Suprapubic skin (tissue), 4 donors: Measurements from ENCODE around the gene CARM1. TPM values are rescaled to one million over a fixed set of nuclear protein-coding genes. Genes with fewer than 3 reads are reported as not detected.
"Not testable (repeated sequence)": the region's sequence is repeated elsewhere in the genome, so short reads cannot be mapped to it uniquely, and the experiment has no call there.

Experiments used
- DNase-seq, 2 donors: peaks; one replicate each; pipeline ENCODE4 v3.0.0-alpha.2; 2019; ENCODE audit warnings: low spot score in 2 of 2
- H3K27ac ChIP-seq: fragments of 200-600 bp; sonication (generic); one replicate; pipeline ENCODE4 v1.5.1; 2019
- H3K27me3 ChIP-seq: fragments of 200-600 bp; sonication (generic); one replicate; pipeline ENCODE4 v1.5.1; 2019
- H3K36me3 ChIP-seq: fragments of 200-600 bp; sonication (generic); one replicate; pipeline ENCODE4 v1.5.1; 2019
- H3K4me1 ChIP-seq: fragments of 200-600 bp; sonication (generic); one replicate; pipeline ENCODE4 v1.5.1; 2019
- H3K4me3 ChIP-seq: fragments of 200-600 bp; sonication (generic); one replicate; pipeline ENCODE4 v1.5.1; 2019; ENCODE audit warnings: mild to moderate bottlenecking
- H3K9me3 ChIP-seq: fragments of 200-600 bp; sonication (generic); one replicate; pipeline ENCODE4 v1.5.1; 2019
- CTCF ChIP-seq, 2 donors: fragments of 200-600 bp in 1 of 2; fragments of 450-650 bp in 1 of 2; sonication (generic) in 1 of 2; IDR thresholded peaks; one replicate each; pipeline ENCODE4 v1.5.1; 2016 to 2019; ENCODE audit warnings: antibody characterized with exemption in 2 of 2, mild to moderate bottlenecking in 1 of 2, moderate library complexity in 1 of 2
- EP300 ChIP-seq: sonication (generic); formaldehyde crosslinking; IDR thresholded peaks from one replicate; pipeline ENCODE4 v1.6.1; 2017; ENCODE audit warnings: antibody characterized with exemption
- POLR2A ChIP-seq, 2 donors: fragments of 450-650 bp; IDR thresholded peaks; one replicate each; pipeline ENCODE4 v1.6.1; 2017; ENCODE audit warnings: antibody characterized with exemption in 2 of 2, mild to moderate bottlenecking in 2 of 2, moderate library complexity in 2 of 2
- POLR2AphosphoS5 ChIP-seq, 3 donors: sonication (generic); formaldehyde crosslinking; IDR thresholded peaks; one replicate each; pipeline ENCODE4 v1.6.1; 2017; ENCODE audit warnings: antibody characterized with exemption in 3 of 3
- WGBS: methylation state at CpG from one replicate; pipeline ENCODE4 v1.1.5; 2018; 5-methylcytosine and 5-hydroxymethylcytosine counted together
- total RNA-seq, 4 donors: library from RNA; depleted of rRNA; stranded (reverse); fragments of >200 nt; gene quantifications; one replicate each; pipeline ENCODE4 v1.1.0, GENCODE V29; 2016

CARM1 gene
- total RNA-seq, 4 donors from 2014 or later: 19.8 to 26.6 (median 23.2) TPM

DNA sequence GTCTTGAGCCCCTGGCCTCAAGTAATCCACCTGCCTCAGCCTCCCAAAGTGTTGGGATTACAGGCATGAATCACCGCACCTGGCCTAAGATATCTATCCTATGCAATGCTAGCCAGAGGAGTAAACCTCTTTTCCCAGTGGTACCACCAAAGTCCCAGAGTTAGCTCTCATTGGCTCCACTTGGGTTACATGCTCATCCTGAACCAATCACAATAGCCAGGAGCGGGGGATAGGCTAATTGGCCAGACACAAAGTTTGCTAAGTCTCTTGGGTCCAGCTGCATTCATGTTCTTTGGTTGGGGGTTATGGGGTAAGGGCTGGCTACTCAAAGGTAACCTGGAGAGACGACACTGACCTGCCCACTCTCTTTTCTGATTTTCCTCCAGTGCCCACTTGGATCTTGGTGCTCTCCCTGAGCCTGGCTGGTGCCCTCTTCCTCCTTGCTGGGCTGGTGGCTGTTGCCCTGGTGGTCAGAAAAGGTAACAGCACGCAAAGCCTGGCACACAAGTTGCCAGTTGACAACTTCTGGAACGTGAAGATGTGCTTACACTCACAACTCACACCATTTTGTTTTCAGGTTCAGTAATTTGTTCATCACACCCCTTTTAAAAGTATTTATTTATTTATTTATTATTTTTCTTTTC lies 15.4 kb upstream of the CARM1 start:
- no peak overlapping the region for H3K27ac ChIP-seq
- TF ChIP-seq CTCF (IDR thresholded peaks at IDR 0.05) (peak in 1 of 2 donors; percentile 60), POLR2A (IDR thresholded peaks at IDR 0.05) (no peak), EP300 (no peak), POLR2AphosphoS5 (IDR thresholded peaks at IDR 0.05) (no peak)
- no peak overlapping the region for H3K4me3 ChIP-seq
- DNase-seq: no peak
- H3K4me1 ChIP-seq: no peaks in the 10 kb centered on the region
- no peaks in the 10 kb centered on the region for H3K9me3 ChIP-seq
- H3K27me3 ChIP-seq: no peaks in the 10 kb centered on the region
- H3K36me3 ChIP-seq: no peaks in the 10 kb centered on the region
- 85% methylated on average over 5 of the region's 5 CpGs for WGBS

DNA sequence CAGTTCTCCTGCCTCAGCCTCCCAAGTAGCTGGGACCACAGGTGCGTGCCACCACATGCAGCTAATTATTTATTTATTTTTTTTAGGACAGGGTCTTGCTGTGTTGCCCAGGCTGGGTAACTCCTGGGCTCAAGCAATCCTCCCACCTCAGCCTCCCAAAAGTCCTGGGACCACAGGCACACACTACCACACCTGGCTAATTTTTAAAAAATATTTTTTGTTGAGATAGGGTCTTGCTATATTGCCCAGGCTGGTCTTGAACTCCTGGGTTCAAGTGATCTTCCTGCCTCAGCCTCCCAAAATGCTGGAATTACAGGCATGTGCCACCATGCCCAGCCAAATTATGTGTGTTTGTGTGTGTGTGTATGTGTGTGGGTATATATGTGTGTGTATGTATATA lies 14.5 kb upstream of the CARM1 start:
- WGBS: 93% methylated on average over 1 of the region's 1 CpG
- H3K27me3 ChIP-seq, H3K4me3 ChIP-seq, H3K27ac ChIP-seq, H3K36me3 ChIP-seq, DNase-seq, H3K4me1 ChIP-seq, H3K9me3 ChIP-seq: not testable (repeated sequence)

DNA sequence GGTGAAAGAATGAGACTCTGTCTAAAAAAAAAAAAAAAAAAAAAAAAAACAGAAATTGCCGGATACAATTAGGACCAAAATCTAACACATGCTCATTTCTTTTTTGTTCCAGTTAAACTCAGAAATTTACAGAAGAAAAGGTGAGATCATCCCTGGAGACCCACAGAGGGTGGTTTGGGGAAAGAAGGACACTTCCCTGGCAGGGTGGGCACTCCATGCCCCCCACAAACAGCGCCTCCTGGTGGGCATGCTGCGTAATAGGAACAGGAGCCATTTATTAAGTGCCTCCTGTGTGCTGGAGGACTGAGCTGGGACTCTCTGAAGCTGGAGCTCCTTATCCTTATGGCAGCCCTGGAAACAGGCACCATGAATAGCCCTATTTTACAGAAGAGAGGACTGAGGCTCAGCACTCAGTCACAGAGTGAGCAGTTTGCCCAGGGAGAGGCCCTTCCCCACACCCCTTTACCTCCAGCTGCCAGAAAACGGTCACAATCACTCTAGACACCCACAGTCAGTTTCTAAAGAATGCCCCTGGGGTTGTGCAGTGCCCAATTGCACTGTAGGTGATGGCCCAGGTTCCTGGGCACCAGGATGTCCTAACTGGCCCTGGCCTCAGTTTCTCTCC lies 13.0 kb upstream of the CARM1 start:
- no peaks in the 10 kb centered on the region for H3K27me3 ChIP-seq
- TF ChIP-seq EP300 (no peak), CTCF (IDR thresholded peaks at IDR 0.05) (peak in 1 of 2 donors; percentile 24)
- no peaks in the 10 kb centered on the region for H3K9me3 ChIP-seq
- H3K27ac ChIP-seq: no peak overlapping the region
- no peak overlapping the region for H3K4me3 ChIP-seq
- H3K4me1 ChIP-seq: no peaks in the 10 kb centered on the region
- 42% methylated on average over 4 of the region's 4 CpGs for WGBS
- DNase-seq: no peak
- no peaks in the 10 kb centered on the region for H3K36me3 ChIP-seq

GRCh38 chr19:10861103-10861651 lies 10.2 kb upstream of the CARM1 start:
- no peak for DNase-seq
- no peaks in the 10 kb centered on the region for H3K27me3 ChIP-seq
- H3K4me3 ChIP-seq: no peak overlapping the region
- no peaks in the 10 kb centered on the region for H3K36me3 ChIP-seq
- no peak overlapping the region for H3K27ac ChIP-seq
- peak in 1 of 2 donors; percentile 53 for TF ChIP-seq CTCF (IDR thresholded peaks at IDR 0.05)
- no peak for TF ChIP-seq POLR2AphosphoS5 (IDR thresholded peaks at IDR 0.05)
- no peak for TF ChIP-seq POLR2A (IDR thresholded peaks at IDR 0.05)
- no peak for TF ChIP-seq EP300
- 71% methylated on average over 7 of the region's 7 CpGs for WGBS
- no peaks in the 10 kb centered on the region for H3K9me3 ChIP-seq
- peaks cover 8% of the 10 kb centered on the region for H3K4me1 ChIP-seq

DNA sequence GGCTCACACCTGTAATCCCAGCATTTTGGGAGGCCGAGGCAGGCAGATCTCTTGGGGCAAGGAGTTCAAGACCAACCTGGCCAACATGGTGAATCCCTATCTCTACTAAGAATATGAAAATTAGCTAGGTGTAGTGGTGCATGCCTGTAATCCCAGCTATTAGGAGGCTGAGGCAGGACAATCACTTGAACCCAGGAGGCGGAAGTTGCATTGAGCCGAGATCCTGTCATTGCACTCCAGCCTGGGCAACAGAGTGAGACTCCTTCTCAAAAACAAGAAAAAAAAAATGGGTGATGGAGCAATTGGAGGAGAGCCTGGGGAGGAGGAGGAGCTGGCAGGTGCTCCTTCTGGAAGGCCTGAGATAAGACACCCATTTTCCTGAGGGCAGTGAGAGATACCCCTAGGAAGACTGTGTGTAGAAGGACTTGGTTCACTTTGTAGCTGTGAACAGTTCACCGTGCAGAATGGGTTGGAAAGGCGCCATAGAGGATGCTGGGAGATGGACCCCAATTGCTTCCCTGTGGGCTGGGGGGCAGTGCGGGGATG lies 8.7 kb upstream of the CARM1 start:
- no peaks in the 10 kb centered on the region for H3K36me3 ChIP-seq
- H3K4me1 ChIP-seq: peaks cover 8% of the 10 kb centered on the region
- no peak overlapping the region for H3K4me3 ChIP-seq
- H3K9me3 ChIP-seq: no peaks in the 10 kb centered on the region
- 81% methylated on average over 6 of the region's 6 CpGs for WGBS
- TF ChIP-seq CTCF (IDR thresholded peaks at IDR 0.05) (no peak), EP300 (no peak), POLR2A (IDR thresholded peaks at IDR 0.05) (no peak), POLR2AphosphoS5 (IDR thresholded peaks at IDR 0.05) (no peak)
- no peak overlapping the region for H3K27ac ChIP-seq
- DNase-seq: no peak
- H3K27me3 ChIP-seq: no peaks in the 10 kb centered on the region
